ENCODE data around the gene XNDC1N. TPM values are rescaled to one million over a fixed set of nuclear protein-coding genes. Genes with fewer than 3 reads are reported as not detected.
"Not testable (repeated sequence)": the region's sequence is repeated elsewhere in the genome, so short reads cannot be mapped to it uniquely, and the experiment has no call there.

XNDC1N gene
- total RNA-seq, 2 experiments from 2014 or later: 10.8 to 12.4 TPM

DNA sequence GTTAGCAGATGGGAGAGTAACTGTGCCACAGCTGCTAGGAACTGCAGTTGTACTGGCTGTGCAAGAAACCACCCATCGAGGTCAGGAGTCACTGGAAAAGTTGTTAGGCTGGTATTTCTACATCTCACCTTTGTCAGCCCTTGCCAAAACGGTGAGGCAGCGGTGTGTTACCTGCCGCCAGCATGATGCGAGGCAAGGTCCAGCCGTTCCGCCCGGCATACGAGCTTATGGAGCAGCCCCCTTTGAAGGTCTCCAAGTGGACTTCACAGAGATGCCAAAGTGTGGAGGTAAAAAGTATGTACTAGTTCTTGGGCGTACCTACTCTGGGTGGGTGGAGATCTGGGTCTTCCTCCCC, 16.4 kb downstream of the XNDC1N start:
- not testable (repeated sequence) for H3K27me3 Mint-ChIP-seq, H3K4me3 Mint-ChIP-seq, DNase-seq, H3K9me3 Mint-ChIP-seq
- peaks cover 33% of the 10 kb centered on the region for H3K36me3 Mint-ChIP-seq
- H3K4me1 Mint-ChIP-seq: peaks cover 16% of the 10 kb centered on the region
- peak overlapping the region; percentile 85 for H3K27ac Mint-ChIP-seq

GRCh38 chr11:71911321-71911985, 16.9 kb downstream of the XNDC1N start:
- peak overlapping the region; percentile 85 for H3K27ac Mint-ChIP-seq

GRCh38 chr11:71910775-71911174, 17.6 kb downstream of the XNDC1N start:
- peaks cover 16% of the 10 kb centered on the region for H3K4me1 Mint-ChIP-seq
- peaks cover 29% of the 10 kb centered on the region for H3K36me3 Mint-ChIP-seq
- not testable (repeated sequence) for H3K9me3 Mint-ChIP-seq, DNase-seq, H3K4me3 Mint-ChIP-seq, H3K27me3 Mint-ChIP-seq
- peak overlapping the region; percentile 85 for H3K27ac Mint-ChIP-seq

More at GRCh38 chr11:71911321-71911985, 16.9 kb downstream of the XNDC1N start:
- H3K4me3 Mint-ChIP-seq, H3K27me3 Mint-ChIP-seq, H3K9me3 Mint-ChIP-seq: not testable (repeated sequence)
- peaks cover 16% of the 10 kb centered on the region for H3K4me1 Mint-ChIP-seq
- H3K36me3 Mint-ChIP-seq: peaks cover 33% of the 10 kb centered on the region
- DNase-seq: peak; percentile 77

DNA sequence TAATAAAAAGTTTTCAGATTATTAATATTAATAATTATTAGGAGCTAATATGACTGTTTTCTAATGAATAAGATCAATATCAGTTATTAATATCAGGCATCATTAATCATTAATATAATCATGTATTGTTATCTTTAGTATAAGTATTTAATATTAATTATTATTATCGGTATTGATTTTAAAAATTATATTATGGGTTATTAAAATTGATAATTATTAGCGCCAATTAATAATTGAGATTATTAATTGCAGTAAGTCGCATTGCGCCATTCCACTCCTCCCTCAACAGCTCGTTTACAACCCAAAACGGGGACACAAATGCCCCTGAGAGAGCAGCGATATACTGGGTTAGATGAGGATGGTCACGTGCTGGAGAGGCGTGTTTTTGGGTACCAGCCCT, 20.2 kb downstream of the XNDC1N start:
- Mint-ChIP-seq H3K27me3 (no peaks in the 10 kb centered on the region), H3K27ac (no peak overlapping the region), H3K4me3 (no peak overlapping the region), H3K4me1 (peaks cover 12% of the 10 kb centered on the region), H3K36me3 (peaks cover 28% of the 10 kb centered on the region), H3K9me3 (no peaks in the 10 kb centered on the region)
- DNase-seq: no peak

- peaks cover 43% of the 10 kb centered on the region for H3K36me3 Mint-ChIP-seq
- DNase-seq, H3K9me3 Mint-ChIP-seq, H3K27me3 Mint-ChIP-seq, H3K4me3 Mint-ChIP-seq, H3K4me1 Mint-ChIP-seq, H3K27ac Mint-ChIP-seq: not testable (repeated sequence)
These were observed 27.3 kb downstream of the XNDC1N start for GRCh38 chr11:71901137-71901536.

- Mint-ChIP-seq H3K4me1 (no peaks in the 10 kb centered on the region), H3K27ac (no peak overlapping the region), H3K27me3 (no peaks in the 10 kb centered on the region), H3K9me3 (no peaks in the 10 kb centered on the region), H3K36me3 (peaks cover 26% of the 10 kb centered on the region), H3K4me3 (no peak overlapping the region)
- no peak for DNase-seq
These were observed 32.4 kb downstream of the XNDC1N start for GRCh38 chr11:71895961-71896360.

- H3K27ac Mint-ChIP-seq, DNase-seq, H3K9me3 Mint-ChIP-seq, H3K4me3 Mint-ChIP-seq, H3K36me3 Mint-ChIP-seq, H3K4me1 Mint-ChIP-seq, H3K27me3 Mint-ChIP-seq: not testable (repeated sequence)
These were observed 39.1 kb downstream of the XNDC1N start for GRCh38 chr11:71889181-71889872.

DNA sequence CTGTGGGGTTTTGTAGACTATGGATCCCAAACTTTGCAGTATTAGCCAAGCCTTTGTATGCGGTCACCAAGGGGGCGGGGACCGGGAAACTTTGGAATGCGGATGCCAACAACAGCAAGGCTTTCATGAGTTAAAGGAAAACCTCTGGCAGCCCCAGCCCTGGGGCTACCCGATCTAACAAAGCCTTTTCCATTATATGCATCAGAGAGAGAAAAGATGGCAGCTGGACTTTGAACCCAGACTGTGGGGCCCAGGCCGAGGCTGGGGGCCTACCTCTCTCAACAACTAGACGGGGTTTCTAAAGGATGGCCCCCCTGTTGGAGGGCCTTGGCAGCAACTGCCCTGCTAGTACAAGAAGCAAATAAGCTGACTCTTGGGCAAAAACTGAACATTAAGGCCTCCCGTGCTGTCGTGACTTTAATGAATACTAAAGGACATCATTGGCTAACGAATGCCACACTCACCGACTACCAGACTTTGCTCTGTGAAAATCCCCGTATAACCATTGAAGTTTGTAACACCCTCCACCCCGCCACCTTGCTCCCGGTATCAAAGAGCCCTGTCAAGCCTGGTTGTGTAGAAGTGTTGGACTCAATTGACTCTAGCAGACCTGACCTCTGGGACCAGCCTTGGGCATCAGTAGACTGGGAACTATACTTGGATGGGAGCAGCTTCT, 39.9 kb downstream of the XNDC1N start:
- not testable (repeated sequence) for H3K9me3 Mint-ChIP-seq, H3K27me3 Mint-ChIP-seq, DNase-seq, H3K36me3 Mint-ChIP-seq, H3K4me3 Mint-ChIP-seq, H3K4me1 Mint-ChIP-seq, H3K27ac Mint-ChIP-seq

- not testable (repeated sequence) for H3K36me3 Mint-ChIP-seq, H3K4me1 Mint-ChIP-seq, H3K27me3 Mint-ChIP-seq, H3K9me3 Mint-ChIP-seq, H3K4me3 Mint-ChIP-seq, H3K27ac Mint-ChIP-seq, DNase-seq
These were observed 42.6 kb downstream of the XNDC1N start for GRCh38 chr11:71885806-71886205.

Other genes starting within 250 kb of the XNDC1N start
- not detected for gene DEFB108B, start 95.4 kb downstream of the XNDC1N start, total RNA-seq
- not detected for gene DEFB131B, start 50.1 kb downstream of the XNDC1N start, total RNA-seq
- gene RNF121, start 452 bp upstream of the XNDC1N start, total RNA-seq: 10 to 100 TPM; 28.3 to 30.7 TPM
- gene IL18BP, start 70.3 kb upstream of the XNDC1N start, total RNA-seq: 1 to 10 TPM; 6.9 to 7.4 TPM
- gene NUMA1, start 151.9 kb upstream of the XNDC1N start, total RNA-seq: 100 to 1,000 TPM; 120 to 121 TPM
- gene LRRC51, start 152.3 kb upstream of the XNDC1N start, total RNA-seq: 10 to 100 TPM in 1 of 2 experiments, 1 to 10 TPM in 1; 7.0 to 10.0 TPM
- gene LAMTOR1, start 174.7 kb upstream of the XNDC1N start, total RNA-seq: 10 to 100 TPM; 65.5 to 66.2 TPM
- gene TOMT, start 177.3 kb upstream of the XNDC1N start, total RNA-seq: not detected
- 10 to 100 TPM; 70.4 to 71.8 TPM for gene ANAPC15, start 184.1 kb upstream of the XNDC1N start, total RNA-seq
- not detected for gene FOLR3, start 207.1 kb upstream of the XNDC1N start, total RNA-seq

Measured in activated naive CD8-positive, alpha-beta T cell treated with anti-CD3 and anti-CD28 coated beads for 36 hours (primary cell).